Vagina (tissue), 2 donors: ENCODE measurements around the gene MYCN.

Experiments
- POLR2A ChIP-seq, 2 donors: fragments of 450-650 bp; IDR thresholded peaks; one replicate each; pipeline ENCODE4 v1.6.1; 2017; ENCODE audit warnings: antibody characterized with exemption in 2 of 2, mild to moderate bottlenecking in 2 of 2, moderate library complexity in 2 of 2
- POLR2AphosphoS5 ChIP-seq, 2 donors: sonication (generic); formaldehyde crosslinking; IDR thresholded peaks; one replicate each; pipeline ENCODE4 v1.9.0; 2017; ENCODE audit warnings: antibody characterized with exemption in 2 of 2, mild to moderate bottlenecking in 2 of 2, low read depth in 1 of 2; ENCODE audit not compliant: insufficient read depth in 1 of 2
- TF ChIP-seq, protein P1 (sequence below), 3 experiments: fragments of 450-650 bp in 2 of 3; fragments of 200-600 bp in 1 of 3; sonication (generic) in 1 of 3; IDR thresholded peaks; one replicate each; pipeline ENCODE4 v1.5.1; 2017 to 2019; ENCODE audit warnings: antibody characterized with exemption in 3 of 3, mild to moderate bottlenecking in 2 of 3, moderate library complexity in 2 of 3

- TF ChIP-seq, protein P1, sequence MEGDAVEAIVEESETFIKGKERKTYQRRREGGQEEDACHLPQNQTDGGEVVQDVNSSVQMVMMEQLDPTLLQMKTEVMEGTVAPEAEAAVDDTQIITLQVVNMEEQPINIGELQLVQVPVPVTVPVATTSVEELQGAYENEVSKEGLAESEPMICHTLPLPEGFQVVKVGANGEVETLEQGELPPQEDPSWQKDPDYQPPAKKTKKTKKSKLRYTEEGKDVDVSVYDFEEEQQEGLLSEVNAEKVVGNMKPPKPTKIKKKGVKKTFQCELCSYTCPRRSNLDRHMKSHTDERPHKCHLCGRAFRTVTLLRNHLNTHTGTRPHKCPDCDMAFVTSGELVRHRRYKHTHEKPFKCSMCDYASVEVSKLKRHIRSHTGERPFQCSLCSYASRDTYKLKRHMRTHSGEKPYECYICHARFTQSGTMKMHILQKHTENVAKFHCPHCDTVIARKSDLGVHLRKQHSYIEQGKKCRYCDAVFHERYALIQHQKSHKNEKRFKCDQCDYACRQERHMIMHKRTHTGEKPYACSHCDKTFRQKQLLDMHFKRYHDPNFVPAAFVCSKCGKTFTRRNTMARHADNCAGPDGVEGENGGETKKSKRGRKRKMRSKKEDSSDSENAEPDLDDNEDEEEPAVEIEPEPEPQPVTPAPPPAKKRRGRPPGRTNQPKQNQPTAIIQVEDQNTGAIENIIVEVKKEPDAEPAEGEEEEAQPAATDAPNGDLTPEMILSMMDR (IDR thresholded peaks at IDR 0.05), result no peak
- no peak for TF ChIP-seq POLR2A (IDR thresholded peaks at IDR 0.05)
- TF ChIP-seq POLR2AphosphoS5 (IDR thresholded peaks at IDR 0.05; ENCODE audit: insufficient read depth in 1 of 2, low read depth in 1 of 2), result no peak
These were observed 40.4 kb upstream of the MYCN start for GRCh38 chr2:15899751-15900493.
